GM18502 (cell line): ENCODE results near the gene ITM2C.

Experiments used
- ATAC-seq: cut with Tn5 transposase; IDR thresholded peaks from one replicate; pipeline ENCODE4 v1.9.1; 2021; ENCODE audit warnings: mild to moderate bottlenecking; ENCODE audit not compliant: unreplicated experiment, poor library complexity

ITM2C gene, protein sequence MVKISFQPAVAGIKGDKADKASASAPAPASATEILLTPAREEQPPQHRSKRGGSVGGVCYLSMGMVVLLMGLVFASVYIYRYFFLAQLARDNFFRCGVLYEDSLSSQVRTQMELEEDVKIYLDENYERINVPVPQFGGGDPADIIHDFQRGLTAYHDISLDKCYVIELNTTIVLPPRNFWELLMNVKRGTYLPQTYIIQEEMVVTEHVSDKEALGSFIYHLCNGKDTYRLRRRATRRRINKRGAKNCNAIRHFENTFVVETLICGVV

DNA sequence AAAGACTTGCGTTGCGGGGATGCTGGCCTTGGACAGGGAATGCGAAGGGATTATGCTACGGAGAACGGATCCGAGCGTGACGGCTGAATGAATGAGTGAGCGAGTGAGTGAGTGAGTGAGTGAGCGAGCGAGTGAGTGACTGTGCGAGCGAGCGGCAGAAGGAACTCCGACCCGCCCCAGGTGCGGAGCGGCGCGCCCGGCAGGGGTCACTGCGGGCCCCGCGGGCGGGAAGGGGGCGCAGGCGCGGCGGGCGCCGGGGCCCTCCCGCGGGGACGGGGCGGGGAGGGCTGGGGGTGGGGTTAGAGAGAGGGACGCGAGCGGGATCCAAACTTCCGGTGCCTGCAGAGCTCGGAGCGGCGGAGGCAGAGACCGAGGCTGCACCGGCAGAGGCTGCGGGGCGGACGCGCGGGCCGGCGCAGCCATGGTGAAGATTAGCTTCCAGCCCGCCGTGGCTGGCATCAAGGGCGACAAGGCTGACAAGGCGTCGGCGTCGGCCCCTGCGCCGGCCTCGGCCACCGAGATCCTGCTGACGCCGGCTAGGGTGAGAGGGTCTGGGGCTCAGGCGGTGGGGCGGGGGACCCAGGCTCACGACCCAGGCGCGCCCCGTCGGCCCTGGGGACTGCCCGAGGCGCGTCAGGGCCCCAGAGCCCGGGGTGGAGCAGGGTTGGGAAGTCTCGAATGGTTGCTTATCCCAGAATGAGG, at the start of gene ITM2C:
TSS of gene ITM2C (plus strand) at position 338 of the 702 bp plus-strand sequence. CDS start at position 422, 84 bp downstream.
- ATAC-seq: peak; percentile 68

DNA sequence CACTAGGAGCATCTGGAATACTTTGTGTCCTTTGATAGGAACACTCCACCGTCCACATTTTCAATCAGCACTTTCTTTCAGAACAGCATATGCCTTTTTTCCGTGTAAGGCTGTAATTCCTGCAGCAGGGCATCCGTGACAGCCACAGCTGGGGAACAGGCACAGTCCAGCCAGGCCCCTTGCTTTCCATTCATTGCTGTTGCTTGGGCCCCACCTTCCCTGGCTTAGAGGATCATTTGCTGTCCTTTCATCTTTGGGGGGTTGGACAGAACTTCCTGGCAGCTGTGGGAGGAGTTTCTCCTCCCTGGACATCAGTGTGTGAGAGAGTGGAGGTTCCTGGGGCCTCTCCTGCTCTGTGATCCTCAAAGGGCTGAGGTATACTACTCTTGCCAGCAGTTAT, 49.7 kb upstream of the ITM2C start:
- no peak for ATAC-seq

DNA sequence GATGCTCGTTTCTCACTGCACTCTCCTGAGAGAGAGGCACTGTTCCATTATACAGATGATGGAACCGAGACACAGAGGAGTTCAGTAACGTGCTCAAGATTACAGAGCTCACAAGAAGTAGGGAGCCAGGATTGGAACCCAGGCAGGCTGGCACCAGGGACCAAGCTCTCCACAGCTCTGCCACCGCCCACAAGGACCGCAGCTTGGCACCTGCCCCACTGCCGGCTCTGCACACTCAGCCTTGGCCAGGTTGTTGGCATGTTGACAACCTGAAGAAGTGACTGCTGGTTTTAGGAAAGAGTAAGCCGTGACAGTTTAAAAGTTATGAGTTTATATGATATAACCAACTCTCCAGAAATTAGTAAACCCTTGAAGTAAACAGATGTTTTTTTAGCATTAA, 48.0 kb upstream of the ITM2C start:
- no peak for ATAC-seq

DNA sequence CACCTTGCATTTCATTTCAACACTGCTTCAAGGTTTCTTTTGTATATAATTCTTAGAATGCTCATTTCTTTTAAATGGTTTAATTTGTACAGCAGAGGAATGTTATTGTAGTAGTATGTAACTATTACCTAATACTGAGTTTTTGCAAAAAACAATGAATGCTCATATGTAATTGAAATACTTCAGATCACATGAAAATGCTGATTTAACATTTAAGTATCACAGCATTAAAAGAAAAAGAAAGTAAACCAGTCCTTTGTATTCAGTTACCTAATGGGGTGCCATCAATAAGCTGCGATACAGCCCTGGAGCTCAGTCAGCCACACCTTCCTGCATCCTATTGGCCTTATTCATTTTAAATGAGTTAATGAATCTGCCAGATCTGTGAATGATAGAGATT, 45.3 kb upstream of the ITM2C start:
- no peak for ATAC-seq

DNA sequence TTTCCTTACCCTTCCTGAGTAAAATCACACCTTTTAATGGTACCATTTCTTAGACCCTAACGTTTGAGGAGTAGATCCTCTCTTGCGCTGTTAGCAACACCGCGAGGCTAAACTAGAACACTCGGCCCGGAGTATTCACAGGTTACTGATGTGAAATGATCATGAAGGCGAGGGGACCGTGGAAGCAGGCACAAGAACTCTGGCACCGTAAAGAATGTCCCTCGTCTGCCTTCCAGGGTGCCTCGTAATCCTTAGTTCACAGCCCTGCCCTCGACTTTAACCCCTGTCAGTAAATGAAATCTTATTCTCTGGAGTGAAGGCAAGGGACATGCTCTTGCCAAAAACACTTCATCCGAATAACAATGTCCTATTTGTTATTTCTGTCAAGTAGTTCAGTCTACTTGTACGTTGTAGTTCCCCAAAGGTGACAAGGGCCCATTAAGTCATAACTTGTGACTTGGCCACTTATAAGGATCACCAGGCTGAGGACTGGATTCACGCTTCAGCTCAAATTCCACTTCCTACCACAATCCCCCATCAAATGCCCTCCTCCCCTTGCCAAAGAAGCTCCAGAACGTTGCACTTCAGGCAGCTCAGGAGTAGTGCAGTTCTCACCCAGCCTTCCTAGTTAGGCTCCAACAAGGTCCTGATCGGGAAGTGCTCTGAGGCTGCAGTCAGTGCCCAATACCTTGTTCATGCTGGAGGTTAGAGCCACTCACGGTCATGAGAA, 43.3 kb upstream of the ITM2C start:
- ATAC-seq: no peak

DNA sequence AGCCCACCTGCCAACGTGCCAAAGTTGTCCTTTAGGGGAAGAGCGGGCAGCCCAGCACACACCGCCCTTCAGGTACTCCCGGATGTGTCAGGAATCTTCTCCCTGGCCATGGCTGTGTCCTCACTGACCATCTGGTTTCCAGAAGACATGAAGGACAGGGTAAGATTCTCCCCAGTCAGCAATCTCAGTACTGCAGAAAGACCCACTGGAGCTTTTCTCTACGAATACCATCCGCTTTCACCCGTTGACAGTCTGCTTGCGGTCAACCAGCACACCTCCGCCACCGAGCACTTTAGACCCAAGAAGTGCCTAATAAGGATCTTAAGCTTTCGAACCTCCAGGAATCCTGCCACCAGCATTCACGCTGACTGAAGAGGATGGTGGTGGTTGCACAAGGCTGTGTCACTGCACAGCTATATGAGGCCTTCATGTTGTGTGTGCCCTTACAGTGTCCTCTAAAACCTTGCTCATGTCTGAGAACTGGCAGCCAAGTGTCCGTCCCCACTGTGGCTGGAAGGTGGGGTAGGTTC, 42.7 kb upstream of the ITM2C start:
- ATAC-seq: no peak

DNA sequence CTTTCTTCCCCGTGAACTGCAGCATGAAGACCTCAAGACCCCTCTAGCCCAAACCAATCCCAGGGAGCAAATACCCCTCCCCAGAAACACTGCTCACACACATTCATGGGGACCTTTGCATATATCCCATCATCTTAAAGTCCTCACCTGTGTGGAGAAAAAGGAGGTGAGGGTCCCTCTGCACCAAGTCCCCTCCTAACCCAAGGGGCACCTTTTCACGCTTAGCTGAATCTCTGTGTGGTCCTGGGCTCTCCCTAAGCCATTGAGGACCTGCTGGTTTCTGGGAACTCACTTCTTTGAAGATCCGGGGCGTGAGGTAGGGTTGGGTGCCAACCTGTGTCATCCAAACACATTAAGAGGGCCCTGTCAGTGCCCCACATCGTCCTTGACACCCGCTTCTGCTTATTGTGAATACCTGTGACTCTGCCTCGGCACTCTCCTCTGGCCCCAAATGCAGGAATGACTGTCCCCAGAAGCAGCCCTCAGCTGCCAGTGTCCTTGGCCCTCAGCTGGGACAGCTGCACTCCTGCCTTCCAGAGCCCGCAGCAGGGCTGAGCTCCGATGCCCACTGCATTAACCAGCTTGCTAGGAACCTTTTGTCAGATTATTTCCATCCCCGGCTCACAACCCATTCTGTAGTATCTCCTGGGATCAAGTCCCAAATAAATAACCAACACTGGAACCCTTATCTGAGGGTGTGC, 41.3 kb upstream of the ITM2C start:
- no peak for ATAC-seq

DNA sequence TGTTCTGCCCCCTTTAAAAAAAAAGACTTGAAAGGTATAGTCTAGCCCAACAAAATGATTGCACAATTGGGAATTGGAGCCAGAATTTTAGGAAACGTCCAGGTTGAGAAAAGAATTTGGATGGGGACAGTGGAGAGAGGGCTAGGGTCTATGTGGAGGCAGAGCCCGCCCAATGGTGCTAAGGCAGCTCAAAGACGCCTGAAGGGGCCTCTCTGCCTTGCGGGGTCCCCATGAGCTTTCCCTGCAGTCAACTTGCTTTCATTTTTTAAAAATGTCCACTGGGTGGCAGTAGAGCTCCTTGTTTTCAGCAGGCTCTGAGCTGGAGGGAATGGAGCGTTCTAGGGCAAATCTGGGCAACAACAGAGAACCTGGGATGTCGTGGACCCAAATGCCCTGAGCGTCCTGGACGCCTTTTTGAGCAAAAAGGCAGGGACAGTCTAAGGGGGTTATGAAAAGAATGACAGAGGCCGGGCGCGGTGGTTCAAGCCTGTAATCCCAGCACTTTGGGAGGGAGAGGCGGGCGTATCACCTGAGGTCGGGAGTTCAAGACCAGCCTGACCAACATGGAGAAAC, 40.2 kb upstream of the ITM2C start:
- no peak for ATAC-seq

DNA sequence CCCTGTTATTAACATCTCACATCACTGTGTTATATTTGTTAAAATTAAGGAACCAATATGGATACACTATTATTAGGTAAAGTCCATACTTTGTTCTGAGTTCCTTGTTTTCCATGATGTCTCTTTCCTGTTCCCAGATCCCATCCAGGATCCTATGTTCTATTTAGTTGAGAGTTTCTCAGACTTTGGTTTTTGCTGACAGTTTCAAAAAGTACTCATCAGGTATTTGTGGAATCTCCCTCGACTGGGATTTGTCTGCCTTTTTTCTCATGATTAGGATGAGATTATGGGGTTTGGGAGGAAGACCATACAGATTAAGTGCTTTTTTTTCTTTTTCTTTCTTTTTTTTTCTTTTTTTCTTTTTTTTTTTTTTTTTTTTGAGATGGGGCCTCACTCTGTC, 39.4 kb upstream of the ITM2C start:
- no peak for ATAC-seq

DNA sequence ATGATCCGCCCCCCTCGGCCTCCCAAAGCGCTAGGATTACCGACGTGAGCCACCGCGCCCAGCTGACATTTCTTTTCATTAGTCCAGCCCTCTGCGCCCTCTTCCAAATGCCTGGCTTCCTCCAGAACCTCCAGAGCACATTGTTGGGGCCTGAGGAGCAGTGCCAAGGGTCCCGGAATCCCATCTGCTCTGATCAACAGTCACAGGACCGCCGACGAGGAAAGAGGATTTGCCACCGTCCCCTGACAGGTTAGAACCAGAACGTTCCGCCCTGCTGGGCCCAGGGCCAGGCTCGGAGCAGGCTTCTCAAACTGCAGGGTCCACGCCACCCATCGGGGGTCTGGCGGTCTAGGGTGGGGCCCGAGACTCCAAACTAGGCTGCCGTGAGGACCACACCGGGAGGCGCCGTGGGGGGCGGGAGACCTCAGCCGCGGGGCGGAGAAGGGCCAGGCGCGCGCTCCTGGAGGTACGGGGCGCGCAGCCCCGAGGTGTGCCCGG, 36.9 kb upstream of the ITM2C start:
- no peak for ATAC-seq

DNA sequence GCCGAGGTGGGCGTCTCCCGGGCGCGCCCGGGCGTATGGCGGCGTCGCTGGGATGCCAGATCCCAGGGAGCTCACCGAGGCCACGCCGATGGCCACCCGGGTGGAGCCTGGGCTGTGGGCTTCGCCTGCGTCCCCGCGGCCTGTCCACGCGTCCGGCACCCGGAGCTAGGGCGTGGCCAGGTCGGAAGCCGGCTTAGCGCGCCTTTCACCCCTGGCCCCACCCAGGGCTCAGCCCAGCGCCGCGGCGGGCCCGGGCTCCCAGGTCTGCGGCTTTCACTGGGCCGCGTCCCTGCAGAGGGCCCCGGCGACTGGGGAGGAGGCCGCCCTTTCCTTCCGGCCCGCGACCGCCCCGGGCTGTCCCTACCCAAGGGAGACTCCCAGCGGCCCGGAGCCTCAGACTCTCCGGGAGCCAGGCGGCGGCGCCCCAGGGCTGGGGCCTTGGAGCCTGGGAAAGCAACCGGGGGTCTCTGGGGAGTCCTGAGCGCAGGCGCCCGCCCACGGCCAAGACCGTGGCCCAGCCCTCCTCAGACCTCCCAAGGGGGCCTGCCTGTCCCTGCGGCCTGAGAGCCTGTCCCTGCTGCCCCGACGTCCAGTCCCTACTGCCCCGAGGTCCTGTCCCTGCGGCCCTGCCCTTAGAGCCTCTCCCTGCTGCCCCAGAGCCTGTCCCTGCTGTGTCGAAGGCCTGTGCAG, 36.3 kb upstream of the ITM2C start:
- no peak for ATAC-seq

DNA sequence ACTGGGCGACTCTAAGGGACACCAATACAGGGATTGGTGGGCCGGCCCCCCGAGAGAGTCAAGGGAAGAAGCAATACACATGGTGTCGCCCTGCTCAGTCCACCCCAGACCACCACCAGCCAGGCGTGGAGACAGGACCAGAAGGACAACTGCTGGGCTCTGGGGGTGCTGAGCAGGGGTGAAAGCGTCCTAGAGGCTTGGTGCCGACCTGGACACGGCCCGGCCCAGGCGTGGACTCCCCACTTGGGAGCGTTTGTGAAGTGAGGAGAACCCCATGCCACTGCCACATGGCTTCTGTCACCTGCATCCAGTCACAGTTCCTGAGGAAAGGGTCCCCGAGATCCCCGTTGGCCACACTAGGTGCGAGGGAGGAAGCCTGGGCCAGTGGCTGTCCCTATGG, 35.4 kb upstream of the ITM2C start:
- ATAC-seq: no peak

DNA sequence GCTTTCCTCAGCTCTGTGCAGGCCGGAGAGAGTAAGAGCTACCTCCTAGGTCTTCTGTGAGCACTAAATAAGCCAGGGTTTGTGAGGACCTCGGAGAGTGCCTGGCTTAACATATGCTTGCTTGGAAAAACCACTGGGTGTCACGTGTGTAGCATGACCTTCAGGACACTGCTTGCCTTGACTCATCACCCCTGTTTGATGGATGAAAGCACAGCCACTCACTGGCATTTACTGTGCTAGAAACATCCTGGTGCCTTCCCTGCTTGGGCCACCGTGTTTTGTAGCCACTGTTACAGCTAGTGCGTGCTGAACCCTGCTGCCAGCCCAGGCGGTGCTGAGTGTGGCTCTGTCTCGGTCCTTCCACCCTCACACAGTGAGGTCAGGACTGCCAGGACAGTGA, 34.8 kb upstream of the ITM2C start:
- no peak for ATAC-seq

DNA sequence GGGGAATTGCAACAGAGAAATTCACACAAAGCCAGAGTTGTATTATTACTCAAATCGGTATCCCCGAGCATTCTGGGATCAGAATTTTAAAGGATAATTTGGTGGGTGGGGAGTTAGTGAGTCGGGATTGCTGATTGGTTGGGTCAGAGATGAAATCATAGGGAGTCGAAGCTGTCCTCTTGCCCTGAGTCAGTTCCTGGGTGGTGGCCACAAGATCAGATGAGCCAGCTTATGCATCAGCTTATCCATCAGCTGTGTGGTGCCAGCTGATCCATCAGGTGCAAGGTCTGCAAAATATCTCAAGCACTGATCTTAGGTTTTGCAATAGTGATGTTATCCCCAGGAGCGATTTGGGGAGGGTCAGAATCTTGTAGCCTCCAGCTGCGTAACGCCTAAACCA, 34.3 kb upstream of the ITM2C start:
- ATAC-seq: no peak

DNA sequence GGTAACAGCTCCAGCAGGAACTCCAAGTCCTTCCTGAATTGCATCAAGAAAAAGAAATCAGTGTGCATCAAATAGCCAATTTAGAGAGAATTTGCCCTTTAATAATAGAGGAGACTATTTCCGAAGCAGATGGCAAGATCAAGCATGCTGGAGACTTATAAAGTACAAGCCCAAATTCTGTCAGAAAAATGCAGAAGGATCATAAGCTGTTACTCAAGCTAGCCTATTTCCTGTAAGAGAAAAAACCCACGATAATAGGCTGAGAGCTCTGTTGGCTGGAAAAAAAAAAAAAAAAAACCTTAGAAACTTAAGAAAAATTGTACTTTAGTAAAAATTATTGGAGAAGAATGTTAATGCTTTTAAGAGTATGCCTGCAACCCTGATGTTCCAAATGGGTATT, 24.4 kb upstream of the ITM2C start:
- ATAC-seq: no peak

DNA sequence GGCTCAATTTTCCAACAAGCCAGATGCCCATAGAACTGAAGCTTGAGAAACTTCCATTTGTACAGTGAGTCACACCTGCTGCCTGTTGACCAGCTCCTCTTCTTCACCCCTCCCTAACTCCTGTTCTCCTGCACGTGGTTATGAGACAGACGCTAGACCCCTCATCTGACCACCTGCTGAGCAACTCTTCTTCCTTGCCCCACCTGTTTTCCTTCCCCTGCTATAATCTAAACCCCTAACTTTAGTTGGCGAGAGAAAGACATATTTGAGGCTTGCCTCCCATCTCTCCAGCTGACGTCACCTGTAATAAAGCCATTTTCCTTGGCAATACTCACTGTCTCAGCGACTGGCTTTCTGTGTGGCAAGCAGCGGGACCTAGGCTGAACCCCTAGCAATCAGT, 22.3 kb upstream of the ITM2C start:
- ATAC-seq: no peak

DNA sequence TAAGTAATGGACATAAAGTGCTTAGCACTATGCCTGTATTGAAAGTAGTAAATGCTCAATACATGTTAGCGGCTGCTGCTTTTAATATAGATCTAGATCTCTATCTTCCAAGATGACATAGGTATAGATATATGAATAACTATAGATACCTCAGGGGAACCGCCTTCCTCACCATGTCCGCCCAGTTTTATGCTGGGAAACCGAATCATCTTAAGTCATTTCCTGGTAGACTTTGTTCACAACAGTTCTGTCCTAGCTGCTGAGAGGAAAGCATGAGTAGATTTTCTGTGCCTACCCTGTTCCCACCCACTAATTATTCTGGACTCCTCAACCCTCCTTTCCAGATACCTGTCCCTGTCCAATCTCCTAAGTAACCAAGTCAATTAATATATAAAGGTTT, 21.6 kb upstream of the ITM2C start:
- no peak for ATAC-seq

DNA sequence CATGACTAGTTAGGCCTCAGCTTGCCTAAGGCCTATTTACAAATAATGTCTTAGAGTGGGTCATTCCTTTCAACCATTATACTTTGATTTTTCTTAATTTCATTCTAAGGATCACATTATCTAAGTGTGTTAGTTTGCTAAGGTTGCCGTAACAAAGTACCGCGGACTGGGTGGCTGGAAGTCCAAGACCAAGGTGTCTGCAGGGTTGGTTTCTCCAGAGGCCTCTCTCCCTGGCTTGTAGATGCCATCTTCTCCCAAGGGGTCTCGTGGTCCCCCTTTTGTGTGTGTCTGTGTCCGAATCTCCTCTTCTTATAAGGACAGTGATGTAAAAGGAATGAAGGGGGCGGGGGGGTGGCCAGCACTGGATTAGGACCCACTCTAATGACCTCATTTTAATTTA, 18.4 kb upstream of the ITM2C start:
- no peak for ATAC-seq

DNA sequence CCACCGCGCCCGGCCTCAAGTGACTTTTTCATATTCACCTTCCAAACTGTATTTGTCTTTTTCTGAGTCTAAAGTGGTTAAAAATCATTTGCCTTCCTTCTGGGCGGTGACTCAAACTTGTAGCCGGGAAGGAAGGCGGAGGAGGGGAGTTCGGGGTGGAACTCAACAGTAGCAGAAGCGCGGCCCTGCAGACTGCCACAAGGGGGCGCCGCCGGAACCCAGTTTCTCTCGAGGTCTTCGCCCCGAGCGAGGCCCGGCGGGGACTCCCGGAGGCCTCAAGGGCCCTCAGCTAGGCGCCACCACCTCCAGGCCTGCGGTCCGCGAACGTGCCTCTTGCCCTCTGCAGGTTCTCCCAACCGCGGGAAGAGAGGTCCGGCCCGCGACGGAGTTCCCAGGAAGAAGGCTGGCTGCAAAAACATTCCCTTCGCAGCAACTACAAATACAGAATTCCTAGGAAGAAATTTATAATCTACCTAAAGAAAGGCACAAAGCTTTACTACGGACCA, 16.8 kb upstream of the ITM2C start:
- ATAC-seq: peak; percentile 95
